HG03039 (cell line): ENCODE results near the gene TEX9.
"Not testable (repeated sequence)": the region's sequence is repeated elsewhere in the genome, so short reads cannot be mapped to it uniquely, and the experiment has no call there.

Source experiments
- ATAC-seq: cut with Tn5 transposase; IDR thresholded peaks from one replicate; pipeline ENCODE4 v1.9.1; 2021; ENCODE audit warnings: mild to moderate bottlenecking, moderate library complexity; ENCODE audit not compliant: unreplicated experiment

TEX9 gene

GRCh38 chr15:56365075-56365711, at the start of gene TEX9:
TEX9 (plus strand) TSS chr15:56365426; CDS start chr15:56365451, 25 bp downstream.
- ATAC-seq = peak; percentile 91

GRCh38 chr15:56316561-56316960, 48.7 kb upstream of the TEX9 start:
- not testable (repeated sequence) for ATAC-seq

- ATAC-seq = no peak
These were observed 44.9 kb upstream of the TEX9 start for GRCh38 chr15:56320316-56320715.

- ATAC-seq = no peak
These were observed 44.4 kb upstream of the TEX9 start for GRCh38 chr15:56320861-56321260.

- ATAC-seq = no peak
These were observed 42.8 kb upstream of the TEX9 start for GRCh38 chr15:56322444-56322843.

- ATAC-seq = no peak
These were observed 41.8 kb upstream of the TEX9 start for GRCh38 chr15:56323435-56323834.

GRCh38 chr15:56325186-56325585, 40.0 kb upstream of the TEX9 start:
- ATAC-seq = no peak

- ATAC-seq = no peak
These were observed 37.3 kb upstream of the TEX9 start for GRCh38 chr15:56327721-56328502.

- ATAC-seq = no peak
These were observed 28.0 kb upstream of the TEX9 start for GRCh38 chr15:56337084-56337725.

- ATAC-seq = no peak
These were observed 25.6 kb upstream of the TEX9 start for GRCh38 chr15:56339594-56339993.

GRCh38 chr15:56341201-56341600, 24.0 kb upstream of the TEX9 start:
- ATAC-seq = no peak

- no peak for ATAC-seq
These were observed 22.6 kb upstream of the TEX9 start for GRCh38 chr15:56342653-56343052.

- ATAC-seq = no peak
These were observed 21.3 kb upstream of the TEX9 start for GRCh38 chr15:56343879-56344278.

GRCh38 chr15:56344336-56344735, 20.9 kb upstream of the TEX9 start:
- ATAC-seq = no peak

GRCh38 chr15:56346414-56346813, 18.8 kb upstream of the TEX9 start:
- ATAC-seq = no peak

GRCh38 chr15:56349554-56349953, 15.7 kb upstream of the TEX9 start:
- no peak for ATAC-seq

GRCh38 chr15:56351353-56351752, 13.9 kb upstream of the TEX9 start:
- ATAC-seq = no peak

- ATAC-seq = no peak
These were observed 13.2 kb upstream of the TEX9 start for GRCh38 chr15:56351957-56352506.

- no peak for ATAC-seq
These were observed 12.1 kb upstream of the TEX9 start for GRCh38 chr15:56353119-56353518.

- no peak for ATAC-seq
These were observed 11.5 kb upstream of the TEX9 start for GRCh38 chr15:56353740-56354139.

GRCh38 chr15:56356616-56357015, 8.6 kb upstream of the TEX9 start:
- ATAC-seq = peak; percentile 75

- no peak for ATAC-seq
These were observed 6.6 kb upstream of the TEX9 start for GRCh38 chr15:56358604-56359003.
